OCI-LY7 (cell line): ENCODE results near the gene CSRNP3.

Source experiments
- EZH2phosphoT487 ChIP-seq: fragments of 200-600 bp; sonication (generic); IDR thresholded peaks from 2 replicates; pipeline ENCODE4 v1.6.1; 2018; ENCODE audit warnings: low read depth, borderline replicate concordance, mild to moderate bottlenecking, mixed run types, antibody characterized with exemption, low read length, moderate library complexity, mixed read lengths
- TF ChIP-seq, protein P1 (sequence below): fragments of 200-600 bp; sonication (generic); conservative IDR thresholded peaks from 2 replicates; pipeline ENCODE4 v1.5.1; 2014; ENCODE audit warnings: mild to moderate bottlenecking, antibody characterized with exemption, low read length, moderate library complexity, mixed read lengths

DNA sequence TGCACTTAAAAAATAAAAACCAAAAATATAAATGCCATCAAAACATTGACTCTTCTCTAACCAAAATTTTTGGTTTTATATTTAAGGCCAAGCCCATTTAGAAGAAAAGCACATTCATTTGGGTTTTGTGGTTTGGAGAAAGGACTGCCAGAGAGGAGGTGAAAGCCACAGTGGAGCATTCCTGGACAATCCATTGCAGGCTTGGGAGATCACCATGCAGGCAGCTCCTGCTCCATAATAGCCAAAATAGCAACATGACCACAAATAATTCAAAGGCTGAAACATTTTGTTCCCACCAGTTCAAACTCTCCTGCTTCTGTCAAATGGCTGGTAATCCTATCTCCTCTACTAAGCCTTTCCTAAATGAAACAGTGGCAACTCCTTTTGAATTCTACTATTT lies 251.0 kb downstream of the CSRNP3 start:
- TF ChIP-seq, protein P1, sequence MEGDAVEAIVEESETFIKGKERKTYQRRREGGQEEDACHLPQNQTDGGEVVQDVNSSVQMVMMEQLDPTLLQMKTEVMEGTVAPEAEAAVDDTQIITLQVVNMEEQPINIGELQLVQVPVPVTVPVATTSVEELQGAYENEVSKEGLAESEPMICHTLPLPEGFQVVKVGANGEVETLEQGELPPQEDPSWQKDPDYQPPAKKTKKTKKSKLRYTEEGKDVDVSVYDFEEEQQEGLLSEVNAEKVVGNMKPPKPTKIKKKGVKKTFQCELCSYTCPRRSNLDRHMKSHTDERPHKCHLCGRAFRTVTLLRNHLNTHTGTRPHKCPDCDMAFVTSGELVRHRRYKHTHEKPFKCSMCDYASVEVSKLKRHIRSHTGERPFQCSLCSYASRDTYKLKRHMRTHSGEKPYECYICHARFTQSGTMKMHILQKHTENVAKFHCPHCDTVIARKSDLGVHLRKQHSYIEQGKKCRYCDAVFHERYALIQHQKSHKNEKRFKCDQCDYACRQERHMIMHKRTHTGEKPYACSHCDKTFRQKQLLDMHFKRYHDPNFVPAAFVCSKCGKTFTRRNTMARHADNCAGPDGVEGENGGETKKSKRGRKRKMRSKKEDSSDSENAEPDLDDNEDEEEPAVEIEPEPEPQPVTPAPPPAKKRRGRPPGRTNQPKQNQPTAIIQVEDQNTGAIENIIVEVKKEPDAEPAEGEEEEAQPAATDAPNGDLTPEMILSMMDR: no peak
- no peak for TF ChIP-seq EZH2phosphoT487
